ENCODE results near the gene MAGI1. TPM values are rescaled to one million over a fixed set of nuclear protein-coding genes. Genes with fewer than 3 reads are reported as not detected.
"Not testable (repeated sequence)": the region's sequence is repeated elsewhere in the genome, so short reads cannot be mapped to it uniquely, and the experiment has no call there.

Gene MAGI1
- total and polyA plus RNA-seq, 5 donors = 15.8 to 38.3 (median 32.8) TPM

DNA sequence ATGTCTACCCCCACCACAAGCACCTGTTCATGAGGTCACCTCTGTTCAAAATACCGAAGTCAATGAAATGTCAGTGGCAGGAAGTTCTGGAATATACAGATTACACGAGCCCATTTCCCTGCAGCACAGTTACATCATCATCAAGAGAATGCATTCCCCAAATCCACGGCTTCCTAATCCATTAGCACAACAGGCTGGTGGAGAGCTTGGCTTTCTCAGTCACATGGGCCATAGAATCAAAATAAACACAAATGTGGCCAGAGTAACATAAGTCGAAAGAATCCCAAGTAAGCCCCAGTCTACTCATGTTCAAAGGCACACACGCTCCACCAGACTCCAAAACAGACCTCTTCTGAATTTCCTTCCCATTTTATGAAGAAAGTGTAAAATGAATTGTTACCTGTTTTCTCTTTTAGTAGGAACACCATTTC is 419.3 kb downstream of the MAGI1 start:
- DNase-seq = no peak
- Histone ChIP-seq H3K9me3 (ENCODE audit: control insufficient read depth, low read length) (no peaks in the 10 kb centered on the region), H3K4me3 (ENCODE audit: low read length) (no peak overlapping the region), H3K4me1 (ENCODE audit: control insufficient read depth, insufficient read depth, low read length) (peaks cover 6% of the 10 kb centered on the region), H3K27me3 (ENCODE audit: control insufficient read depth, insufficient read depth) (no peaks in the 10 kb centered on the region), H3K27ac (ENCODE audit: low read length) (peak overlapping the region; percentile 43)
- ATAC-seq = no peak
- intact Hi-C loops (cut with DNase I) = no loop called here
- 31% methylated on average over 5 of the region's 5 CpGs for WGBS

DNA sequence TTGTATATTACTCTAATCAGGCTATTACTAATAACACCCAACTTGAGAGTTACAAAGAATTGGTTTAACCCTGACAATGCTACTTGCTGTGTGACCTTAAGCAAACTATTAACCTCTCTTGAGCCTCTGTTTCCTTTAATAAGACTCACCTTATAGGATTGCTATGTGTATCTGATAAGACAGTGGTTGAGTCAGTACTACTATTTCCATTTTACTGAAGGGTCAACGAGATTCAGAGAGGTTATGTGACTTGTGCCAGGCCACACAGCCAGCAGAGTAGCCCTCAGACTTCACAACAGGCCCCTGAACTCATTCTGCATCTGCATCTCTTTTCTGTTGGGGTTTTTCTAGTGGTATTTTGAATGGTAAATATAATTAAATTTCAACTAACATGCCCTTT is 420.1 kb downstream of the MAGI1 start:
- ATAC-seq = no peak
- Histone ChIP-seq H3K4me3 (ENCODE audit: low read length) (no peak overlapping the region), H3K9me3 (ENCODE audit: control insufficient read depth, low read length) (no peaks in the 10 kb centered on the region), H3K27ac (ENCODE audit: low read length) (no peak overlapping the region), H3K4me1 (ENCODE audit: control insufficient read depth, insufficient read depth, low read length) (peaks cover 8% of the 10 kb centered on the region), H3K27me3 (ENCODE audit: control insufficient read depth, insufficient read depth) (no peaks in the 10 kb centered on the region)
- intact Hi-C loops (cut with DNase I) = no loop called here
- DNase-seq = no peak
- 61% methylated on average over 1 of the region's 1 CpG for WGBS

DNA sequence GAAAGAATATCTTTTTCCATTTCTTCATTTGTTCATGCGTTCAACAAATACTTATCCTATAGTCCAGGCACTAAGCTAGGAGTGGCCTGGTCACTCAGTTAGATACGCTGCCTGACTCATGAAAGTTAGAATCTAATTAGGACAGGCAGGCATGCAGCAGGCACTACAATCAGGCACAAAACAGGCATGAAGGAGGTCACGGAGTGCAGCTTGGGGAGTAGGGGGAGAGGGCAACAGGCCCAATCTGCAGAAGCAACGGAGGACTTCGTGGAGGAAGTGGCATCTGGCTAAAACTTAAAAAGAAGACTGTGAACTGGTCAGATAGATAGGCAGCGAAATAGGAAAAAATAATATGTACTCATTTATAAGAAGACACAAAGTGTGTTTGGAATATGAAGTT is 420.9 kb downstream of the MAGI1 start:
- Histone ChIP-seq H3K4me1 (ENCODE audit: control insufficient read depth, insufficient read depth, low read length) (peaks cover 8% of the 10 kb centered on the region), H3K4me3 (ENCODE audit: low read length) (no peak overlapping the region), H3K9me3 (ENCODE audit: control insufficient read depth, low read length) (no peaks in the 10 kb centered on the region), H3K27me3 (ENCODE audit: control insufficient read depth, insufficient read depth) (no peaks in the 10 kb centered on the region), H3K27ac (ENCODE audit: low read length) (no peak overlapping the region)
- intact Hi-C loops (cut with DNase I) = no loop called here
- 84% methylated on average over 6 of the region's 6 CpGs for WGBS
- DNase-seq = no peak
- no peak for ATAC-seq

DNA sequence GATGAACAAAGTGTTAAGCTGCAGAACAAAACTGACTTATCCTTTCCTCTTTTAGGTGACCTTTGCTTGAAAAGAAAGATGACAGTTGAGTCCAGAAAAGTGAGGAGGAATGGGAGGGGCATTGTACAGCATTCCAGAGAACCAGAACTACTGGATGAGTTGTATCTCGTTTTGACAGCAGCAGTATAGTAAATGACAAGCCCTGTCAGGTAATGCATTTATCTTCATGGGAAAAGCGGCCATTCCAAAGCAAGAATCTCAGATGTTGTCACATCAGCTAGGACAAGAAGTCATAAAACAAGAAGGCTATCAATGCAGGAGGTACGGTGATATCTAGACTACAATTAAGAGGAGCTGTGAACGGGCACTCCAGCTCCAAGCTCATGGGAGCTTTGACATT is 421.5 kb downstream of the MAGI1 start:
- no peak for ATAC-seq
- H3K4me3 ChIP-seq (ENCODE audit: low read length) = no peak overlapping the region
- no peaks in the 10 kb centered on the region for H3K27me3 ChIP-seq (ENCODE audit: control insufficient read depth, insufficient read depth)
- intact Hi-C loops (cut with DNase I) = no loop called here
- no peak for DNase-seq
- WGBS = 70% methylated on average over 4 of the region's 4 CpGs
- H3K4me1 ChIP-seq (ENCODE audit: control insufficient read depth, insufficient read depth, low read length) = peaks cover 8% of the 10 kb centered on the region
- no peaks in the 10 kb centered on the region for H3K9me3 ChIP-seq (ENCODE audit: control insufficient read depth, low read length)
- no peak overlapping the region for H3K27ac ChIP-seq (ENCODE audit: low read length)

DNA sequence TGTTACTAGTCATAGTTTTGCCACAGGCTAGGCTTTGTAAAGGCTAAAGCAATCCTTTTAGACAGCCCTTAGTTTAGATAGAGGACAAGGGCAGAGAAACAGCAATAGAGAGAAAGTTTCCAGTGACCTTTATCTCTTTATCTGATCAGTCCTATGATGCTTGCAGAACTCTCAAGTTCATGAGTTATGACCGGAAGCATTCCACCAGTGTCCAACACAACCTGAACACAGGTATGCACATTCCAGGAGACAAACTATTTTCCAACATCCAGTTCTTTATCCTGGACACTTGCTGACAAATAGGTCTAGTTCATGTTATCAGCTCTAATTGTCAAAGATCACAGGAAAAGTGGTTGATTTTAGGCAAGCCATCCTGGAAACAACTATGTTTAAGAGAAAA is 422.2 kb downstream of the MAGI1 start:
- Histone ChIP-seq H3K4me3 (ENCODE audit: low read length) (no peak overlapping the region), H3K9me3 (ENCODE audit: control insufficient read depth, low read length) (no peaks in the 10 kb centered on the region), H3K4me1 (ENCODE audit: control insufficient read depth, insufficient read depth, low read length) (peaks cover 8% of the 10 kb centered on the region), H3K27ac (ENCODE audit: low read length) (no peak overlapping the region), H3K27me3 (ENCODE audit: control insufficient read depth, insufficient read depth) (no peaks in the 10 kb centered on the region)
- 92% methylated on average over 1 of the region's 1 CpG for WGBS
- ATAC-seq (no peak), DNase-seq (no peak)
- intact Hi-C loops (cut with DNase I) = no loop called here

DNA sequence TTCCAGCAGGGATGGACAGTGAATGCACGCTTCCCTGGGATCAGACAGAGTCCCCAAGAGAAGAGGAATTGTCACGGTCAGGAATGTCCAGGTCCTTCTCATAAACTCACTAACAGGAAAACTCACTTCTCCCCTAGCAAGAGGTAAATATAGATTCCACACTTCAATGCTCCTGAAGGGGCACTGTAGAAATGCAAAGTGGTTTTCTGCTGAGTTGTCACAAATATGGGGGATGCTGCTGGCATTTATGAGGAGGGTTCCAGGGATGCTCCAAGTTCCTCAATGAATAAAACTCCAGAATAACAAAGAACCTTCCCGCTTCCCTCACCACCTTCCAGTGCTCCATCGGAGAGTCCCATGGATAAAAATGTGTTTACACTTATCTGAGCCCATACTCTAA is 423.4 kb downstream of the MAGI1 start:
- whole genome bisulfite sequencing = 91% methylated on average over 4 of the region's 4 CpGs
- ATAC-seq = no peak
- Histone ChIP-seq H3K4me3 (ENCODE audit: low read length) (no peak overlapping the region), H3K4me1 (ENCODE audit: control insufficient read depth, insufficient read depth, low read length) (peaks cover 6% of the 10 kb centered on the region), H3K9me3 (ENCODE audit: control insufficient read depth, low read length) (no peaks in the 10 kb centered on the region), H3K27ac (ENCODE audit: low read length) (no peak overlapping the region), H3K27me3 (ENCODE audit: control insufficient read depth, insufficient read depth) (no peaks in the 10 kb centered on the region)
- intact Hi-C loops (cut with DNase I) = no loop called here
- no peak for DNase-seq

DNA sequence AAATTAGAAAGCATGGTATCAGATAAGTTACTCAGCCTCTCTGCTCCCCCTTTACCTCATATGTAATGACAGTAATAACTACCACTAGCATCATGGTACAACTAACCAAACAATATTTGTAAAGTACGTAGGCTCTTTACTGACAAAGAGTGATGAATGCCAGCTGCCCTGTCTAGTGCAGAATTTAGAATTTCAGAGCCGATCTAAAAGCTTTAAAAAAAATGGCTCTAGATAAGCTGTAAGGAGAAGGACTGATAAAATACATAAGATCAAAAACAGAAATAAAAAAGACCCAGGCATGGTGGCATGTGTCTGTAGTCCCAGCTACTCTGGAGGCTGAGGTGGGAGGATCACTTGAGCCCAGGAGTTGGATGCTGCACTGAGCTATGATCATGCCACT is 424.1 kb downstream of the MAGI1 start:
- no peaks in the 10 kb centered on the region for H3K27me3 ChIP-seq (ENCODE audit: control insufficient read depth, insufficient read depth)
- peaks cover 6% of the 10 kb centered on the region for H3K4me1 ChIP-seq (ENCODE audit: control insufficient read depth, insufficient read depth, low read length)
- WGBS = 61% methylated on average over 2 of the region's 2 CpGs
- no peak for ATAC-seq
- no peak overlapping the region for H3K4me3 ChIP-seq (ENCODE audit: low read length)
- no peaks in the 10 kb centered on the region for H3K9me3 ChIP-seq (ENCODE audit: control insufficient read depth, low read length)
- no peak overlapping the region for H3K27ac ChIP-seq (ENCODE audit: low read length)
- DNase-seq = no peak
- intact Hi-C loops (cut with DNase I) = no loop called here

DNA sequence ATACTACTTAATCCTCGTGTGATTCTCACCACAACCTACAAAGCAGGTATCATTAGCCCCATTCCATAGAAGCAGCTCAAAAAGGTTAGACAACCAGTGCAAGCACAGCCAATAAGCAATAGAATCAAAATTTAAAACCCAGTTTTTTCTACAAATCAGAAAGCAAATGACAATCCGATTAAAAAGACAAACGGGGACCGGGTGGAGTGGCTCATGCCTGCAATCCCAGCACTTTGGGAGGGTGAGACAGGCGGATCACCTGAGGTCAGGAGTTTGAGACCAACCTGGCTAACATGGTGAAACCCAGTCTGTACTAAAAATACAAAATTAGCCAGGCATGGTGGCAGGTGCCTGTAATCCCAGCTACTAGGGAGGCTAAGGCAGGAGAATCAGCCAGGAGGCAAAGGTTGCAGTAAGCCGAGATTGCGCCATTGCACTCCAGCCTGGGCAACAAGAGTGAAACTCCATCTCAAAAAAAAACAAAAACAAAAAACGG is 430.7 kb downstream of the MAGI1 start:
- WGBS = 94% methylated on average over 8 of the region's 8 CpGs
- H3K27ac ChIP-seq (ENCODE audit: low read length); H3K4me1 ChIP-seq (ENCODE audit: control insufficient read depth, insufficient read depth, low read length); ATAC-seq; H3K4me3 ChIP-seq (ENCODE audit: low read length); intact Hi-C loops (cut with DNase I); H3K27me3 ChIP-seq (ENCODE audit: control insufficient read depth, insufficient read depth); DNase-seq; H3K9me3 ChIP-seq (ENCODE audit: control insufficient read depth, low read length): not testable (repeated sequence)

DNA sequence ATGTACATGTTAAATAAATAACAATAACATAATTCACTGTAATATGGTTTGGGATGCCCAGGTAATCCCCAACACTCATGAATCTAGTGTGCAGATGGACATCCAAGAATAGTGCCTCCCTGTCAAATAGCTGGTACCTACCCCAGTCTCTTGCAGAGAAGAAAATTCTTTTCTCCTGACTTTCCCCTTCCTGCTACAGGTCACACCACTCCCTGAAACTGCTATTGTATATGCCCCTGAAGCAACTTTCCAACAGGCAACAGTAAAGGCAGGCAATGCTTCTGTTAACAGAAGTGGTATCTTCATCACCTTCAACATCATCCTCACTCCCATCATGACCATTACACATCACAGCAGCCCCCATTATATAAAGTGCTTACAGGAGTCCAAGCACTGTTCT is 431.6 kb downstream of the MAGI1 start:
- Histone ChIP-seq H3K4me1 (ENCODE audit: control insufficient read depth, insufficient read depth, low read length) (peaks cover 1% of the 10 kb centered on the region), H3K4me3 (ENCODE audit: low read length) (no peak overlapping the region), H3K27ac (ENCODE audit: low read length) (no peak overlapping the region), H3K27me3 (ENCODE audit: control insufficient read depth, insufficient read depth) (no peaks in the 10 kb centered on the region), H3K9me3 (ENCODE audit: control insufficient read depth, low read length) (no peaks in the 10 kb centered on the region)
- DNase-seq (no peak), ATAC-seq (no peak)
- intact Hi-C loops (cut with DNase I) = no loop called here

DNA sequence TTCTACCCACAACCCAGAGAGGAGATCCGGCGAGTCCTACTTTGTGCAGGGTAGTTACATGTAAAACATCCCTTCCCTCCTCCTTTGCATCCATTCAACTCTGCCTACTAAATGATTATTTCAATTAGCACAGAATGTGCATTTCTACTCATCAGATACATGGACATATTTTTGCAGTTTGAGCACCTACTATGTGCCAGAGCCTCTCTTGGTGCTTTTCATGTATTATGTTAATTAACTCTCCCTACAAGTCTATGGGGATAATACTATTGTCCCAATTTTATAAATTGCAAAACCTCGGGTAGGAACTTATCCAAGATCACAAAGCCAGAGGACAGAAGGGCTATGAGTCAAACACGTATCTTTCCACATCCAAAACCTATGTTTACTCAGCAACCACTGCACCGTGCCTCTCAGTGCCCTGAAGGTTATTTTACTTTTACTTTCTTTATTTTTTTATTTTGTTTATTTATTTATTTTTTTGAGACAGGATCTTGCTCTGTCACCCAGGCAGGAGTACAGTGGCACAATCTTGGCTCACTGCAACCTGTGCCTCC is 432.8 kb downstream of the MAGI1 start:
- Histone ChIP-seq H3K27me3 (ENCODE audit: control insufficient read depth, insufficient read depth) (no peaks in the 10 kb centered on the region), H3K4me3 (ENCODE audit: low read length) (no peak overlapping the region), H3K4me1 (ENCODE audit: control insufficient read depth, insufficient read depth, low read length) (peaks cover 1% of the 10 kb centered on the region), H3K27ac (ENCODE audit: low read length) (no peak overlapping the region), H3K9me3 (ENCODE audit: control insufficient read depth, low read length) (no peaks in the 10 kb centered on the region)
- ATAC-seq (no peak), DNase-seq (no peak)
- 92% methylated on average over 5 of the region's 5 CpGs for WGBS
- intact Hi-C loops (cut with DNase I) = no loop called here

DNA sequence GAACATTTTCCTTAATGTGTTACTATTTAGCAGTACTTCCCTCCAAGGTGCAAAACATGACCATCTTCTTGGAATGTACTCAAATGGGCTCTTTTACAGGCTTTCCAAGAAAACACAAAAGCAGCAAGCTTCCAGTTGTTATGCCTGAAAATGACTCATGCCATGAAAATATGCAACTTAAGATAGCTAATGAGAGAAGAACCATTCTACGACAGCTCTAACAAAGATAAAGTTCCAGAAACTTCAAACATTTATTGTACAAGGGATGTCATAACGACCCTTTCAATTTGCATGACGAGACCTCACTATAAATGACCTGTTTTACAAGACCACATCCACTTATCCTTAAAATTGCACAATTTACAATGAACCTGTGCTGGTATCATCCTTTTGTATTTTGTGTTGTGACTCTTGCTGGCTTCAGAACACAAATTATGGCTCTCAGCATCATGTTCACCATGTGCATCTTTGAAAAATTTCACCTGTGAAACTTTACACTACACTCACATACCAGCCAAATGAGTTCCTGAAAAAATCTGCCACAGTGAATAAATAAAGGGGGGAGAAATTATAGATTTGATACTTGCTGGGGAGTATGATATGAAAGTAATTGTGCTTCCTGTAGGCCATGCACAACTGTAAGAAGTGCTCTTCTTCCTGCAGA is 433.7 kb downstream of the MAGI1 start:
- Histone ChIP-seq H3K27me3 (ENCODE audit: control insufficient read depth, insufficient read depth) (no peaks in the 10 kb centered on the region), H3K27ac (ENCODE audit: low read length) (no peak overlapping the region), H3K4me3 (ENCODE audit: low read length) (no peak overlapping the region), H3K4me1 (ENCODE audit: control insufficient read depth, insufficient read depth, low read length) (peaks cover 1% of the 10 kb centered on the region), H3K9me3 (ENCODE audit: control insufficient read depth, low read length) (no peaks in the 10 kb centered on the region)
- no peak for ATAC-seq
- intact Hi-C loops (cut with DNase I) = no loop called here
- no peak for DNase-seq
- 58% methylated on average over 3 of the region's 3 CpGs for WGBS

DNA sequence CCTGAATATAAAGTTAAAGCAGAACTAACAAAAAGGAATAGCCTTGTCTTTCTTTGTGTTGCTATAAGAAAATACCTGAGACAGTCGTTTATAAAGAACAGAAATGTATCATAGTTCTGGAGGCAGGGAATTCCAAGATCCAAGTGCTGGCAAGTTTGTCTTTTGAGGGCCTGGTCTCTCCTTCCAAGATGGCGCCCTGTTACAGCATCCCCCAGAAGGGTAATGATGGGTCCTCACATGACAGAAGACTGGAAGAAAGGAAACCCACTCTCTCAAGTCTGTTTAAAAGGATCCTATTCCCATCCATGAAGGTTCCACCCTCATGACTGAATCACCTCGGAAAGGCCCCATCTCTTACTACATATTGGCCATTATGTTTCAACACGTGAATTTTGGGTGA is 435.1 kb downstream of the MAGI1 start:
- DNase-seq (no peak), ATAC-seq (no peak)
- 93% methylated on average over 4 of the region's 4 CpGs for WGBS
- Histone ChIP-seq H3K9me3 (ENCODE audit: control insufficient read depth, low read length) (no peaks in the 10 kb centered on the region), H3K27ac (ENCODE audit: low read length) (no peak overlapping the region), H3K4me1 (ENCODE audit: control insufficient read depth, insufficient read depth, low read length) (peaks cover 1% of the 10 kb centered on the region), H3K4me3 (ENCODE audit: low read length) (no peak overlapping the region), H3K27me3 (ENCODE audit: control insufficient read depth, insufficient read depth) (no peaks in the 10 kb centered on the region)
- intact Hi-C loops (cut with DNase I) = no loop called here

Data from right cardiac atrium (tissue), 5 donors.